ENCODE results near the gene CERKL. TPM values are rescaled to one million over a fixed set of nuclear protein-coding genes. Genes with fewer than 3 reads are reported as not detected.

Gene CERKL
- total RNA-seq, 2 donors from 2014 or later: not detected

DNA sequence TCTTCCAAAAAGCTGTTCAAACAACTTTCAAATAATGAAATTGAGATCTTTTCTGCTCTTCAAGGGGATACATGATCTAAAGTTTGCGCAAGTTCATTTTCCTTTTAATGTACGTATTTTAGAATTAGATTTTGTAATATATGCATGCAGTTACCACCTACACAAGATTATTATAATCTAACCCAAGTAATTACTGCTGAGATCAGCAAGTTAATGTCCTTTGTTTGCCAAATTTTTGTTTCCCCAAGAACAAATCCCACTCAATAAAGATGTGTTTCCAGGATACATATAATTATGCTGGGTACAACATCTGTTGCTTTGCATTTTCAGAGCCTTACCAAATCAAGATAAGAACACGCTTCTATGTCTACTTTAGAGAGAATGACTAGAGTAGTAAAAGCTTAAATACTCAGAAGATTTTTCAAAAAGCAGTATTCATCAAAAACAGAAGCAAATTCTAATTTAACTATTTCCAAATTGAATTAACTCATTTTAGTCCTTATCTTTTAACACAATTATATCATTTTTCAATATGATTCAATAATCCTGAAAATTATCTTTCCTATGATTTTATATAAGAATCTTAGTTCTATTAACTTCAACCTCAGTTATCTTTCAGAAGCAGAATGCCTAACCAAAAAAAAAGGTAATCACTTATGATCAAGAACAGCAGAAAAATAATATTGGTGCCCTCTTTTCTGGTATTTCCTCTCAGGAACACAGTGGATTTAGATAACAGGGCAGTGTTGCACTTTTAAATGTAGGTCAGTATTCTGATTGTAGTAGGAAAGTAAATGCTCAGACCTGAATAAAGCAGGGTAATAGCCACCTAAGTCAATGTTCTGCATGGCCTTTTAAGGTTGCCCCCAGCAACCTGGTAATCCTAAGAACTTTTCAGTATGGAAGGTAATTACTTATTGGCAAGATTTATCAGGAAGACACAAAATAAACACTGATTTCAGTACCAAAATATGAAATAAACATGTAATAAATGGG is 28.0 kb downstream of the CERKL start:
- Histone ChIP-seq H3K9me3 (no peaks in the 10 kb centered on the region), H3K36me3 (no peaks in the 10 kb centered on the region), H3K27ac (no peak overlapping the region), H3K27me3 (no peaks in the 10 kb centered on the region), H3K4me3 (no peak overlapping the region), H3K4me1 (no peaks in the 10 kb centered on the region)
- TF ChIP-seq, protein P1, sequence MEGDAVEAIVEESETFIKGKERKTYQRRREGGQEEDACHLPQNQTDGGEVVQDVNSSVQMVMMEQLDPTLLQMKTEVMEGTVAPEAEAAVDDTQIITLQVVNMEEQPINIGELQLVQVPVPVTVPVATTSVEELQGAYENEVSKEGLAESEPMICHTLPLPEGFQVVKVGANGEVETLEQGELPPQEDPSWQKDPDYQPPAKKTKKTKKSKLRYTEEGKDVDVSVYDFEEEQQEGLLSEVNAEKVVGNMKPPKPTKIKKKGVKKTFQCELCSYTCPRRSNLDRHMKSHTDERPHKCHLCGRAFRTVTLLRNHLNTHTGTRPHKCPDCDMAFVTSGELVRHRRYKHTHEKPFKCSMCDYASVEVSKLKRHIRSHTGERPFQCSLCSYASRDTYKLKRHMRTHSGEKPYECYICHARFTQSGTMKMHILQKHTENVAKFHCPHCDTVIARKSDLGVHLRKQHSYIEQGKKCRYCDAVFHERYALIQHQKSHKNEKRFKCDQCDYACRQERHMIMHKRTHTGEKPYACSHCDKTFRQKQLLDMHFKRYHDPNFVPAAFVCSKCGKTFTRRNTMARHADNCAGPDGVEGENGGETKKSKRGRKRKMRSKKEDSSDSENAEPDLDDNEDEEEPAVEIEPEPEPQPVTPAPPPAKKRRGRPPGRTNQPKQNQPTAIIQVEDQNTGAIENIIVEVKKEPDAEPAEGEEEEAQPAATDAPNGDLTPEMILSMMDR (IDR thresholded peaks at IDR 0.05): no peak
- DNase-seq (ENCODE audit: low spot score): no peak

DNA sequence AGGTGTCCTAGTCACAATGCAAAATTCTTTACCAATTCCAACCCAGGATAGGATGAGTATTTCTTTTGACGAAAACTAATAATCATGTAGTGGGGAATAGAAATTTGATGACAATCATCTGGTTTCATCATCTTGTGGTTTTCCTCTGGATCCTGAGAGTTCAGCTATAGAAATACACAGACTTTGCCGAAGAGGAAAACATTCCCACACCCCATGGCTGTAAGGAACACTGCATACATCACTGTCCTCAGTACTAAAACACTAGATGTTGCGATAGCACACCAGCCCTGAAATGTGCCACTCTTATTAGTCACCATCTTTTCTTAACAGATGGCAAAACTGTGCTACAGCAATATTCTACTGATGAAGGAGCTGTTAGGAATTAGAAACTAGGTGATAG is 29.4 kb downstream of the CERKL start:
- DNase-seq (ENCODE audit: low spot score): no peak
- no peaks in the 10 kb centered on the region for H3K27me3 ChIP-seq
- no peaks in the 10 kb centered on the region for H3K36me3 ChIP-seq
- TF ChIP-seq, protein P1 (IDR thresholded peaks at IDR 0.05): no peak
- no peak overlapping the region for H3K27ac ChIP-seq
- H3K4me1 ChIP-seq: no peaks in the 10 kb centered on the region
- no peak overlapping the region for H3K4me3 ChIP-seq
- no peaks in the 10 kb centered on the region for H3K9me3 ChIP-seq

- no peaks in the 10 kb centered on the region for H3K9me3 ChIP-seq
- no peak overlapping the region for H3K4me3 ChIP-seq
- H3K27ac ChIP-seq: no peak overlapping the region
- H3K36me3 ChIP-seq: no peaks in the 10 kb centered on the region
- no peaks in the 10 kb centered on the region for H3K27me3 ChIP-seq
- TF ChIP-seq, protein P1 (IDR thresholded peaks at IDR 0.05): no peak
- no peak for DNase-seq (ENCODE audit: low spot score)
- no peaks in the 10 kb centered on the region for H3K4me1 ChIP-seq
Observed at GRCh38 chr2:181626671-181627070, 30.2 kb downstream of the CERKL start.

DNA sequence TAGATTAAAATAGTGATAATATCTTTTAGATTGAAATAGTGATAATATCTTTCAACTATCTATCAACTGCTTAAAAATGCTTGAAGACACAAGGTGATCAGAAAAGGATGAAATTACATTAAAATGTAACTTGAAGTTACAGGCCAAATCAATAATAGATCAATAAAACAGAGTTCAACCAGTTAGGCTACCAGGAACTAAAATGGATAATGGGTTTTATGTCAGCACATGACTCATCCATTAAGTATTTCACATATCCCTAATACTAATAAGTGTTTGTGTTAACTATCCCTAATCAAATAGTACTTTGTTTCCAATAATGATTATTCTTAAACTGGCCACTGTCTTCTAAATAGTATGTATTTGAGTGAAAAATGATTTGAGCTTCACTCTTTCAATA is 33.7 kb downstream of the CERKL start:
- Histone ChIP-seq H3K36me3 (no peaks in the 10 kb centered on the region), H3K27ac (no peak overlapping the region), H3K4me1 (no peaks in the 10 kb centered on the region), H3K9me3 (no peaks in the 10 kb centered on the region), H3K27me3 (no peaks in the 10 kb centered on the region), H3K4me3 (no peak overlapping the region)
- TF ChIP-seq, protein P1 (IDR thresholded peaks at IDR 0.05): no peak
- no peak for DNase-seq (ENCODE audit: low spot score)

DNA sequence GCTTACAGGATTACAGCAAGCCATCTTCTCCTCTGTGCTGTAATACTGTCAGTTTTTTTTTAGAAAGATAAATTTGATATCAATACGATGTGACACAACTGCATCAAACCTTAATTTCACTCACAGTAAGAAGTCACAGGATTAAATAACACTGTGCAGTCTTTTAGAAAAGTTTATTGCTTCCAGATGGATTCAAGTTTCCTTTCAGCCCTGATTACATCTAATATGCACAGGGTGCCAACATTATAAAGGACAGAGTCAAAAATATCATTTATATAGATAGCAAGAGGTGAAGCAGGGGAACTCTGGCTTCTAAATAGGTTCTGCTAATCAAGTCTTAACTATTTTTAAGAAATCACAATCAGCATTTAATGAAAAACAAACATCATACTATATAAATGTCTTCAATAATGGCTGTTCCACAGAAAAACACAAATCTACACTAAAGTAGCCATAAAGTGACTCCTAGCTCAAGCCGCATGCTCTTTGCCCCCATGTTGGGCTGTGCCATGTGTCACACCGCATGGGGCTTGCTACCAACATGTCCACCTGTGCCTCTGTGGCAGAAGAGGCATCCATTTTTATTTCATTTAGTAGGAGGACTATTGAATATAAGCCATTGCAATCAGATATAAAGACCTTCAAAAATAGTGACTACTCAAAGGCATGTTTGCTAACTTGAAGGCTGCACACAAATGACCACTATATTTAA is 35.0 kb downstream of the CERKL start:
- Histone ChIP-seq H3K36me3 (no peaks in the 10 kb centered on the region), H3K27me3 (no peaks in the 10 kb centered on the region), H3K4me3 (no peak overlapping the region), H3K27ac (no peak overlapping the region), H3K4me1 (no peaks in the 10 kb centered on the region), H3K9me3 (no peaks in the 10 kb centered on the region)
- TF ChIP-seq, protein P1 (IDR thresholded peaks at IDR 0.05): no peak
- DNase-seq (ENCODE audit: low spot score): no peak

All from right atrium auricular region (tissue), 2 donors.